ENCODE data around the gene STPG4.

Gene STPG4

GRCh38 chr2:47064106-47064505 is 91.0 kb downstream of the STPG4 start:
- DNase-seq, result peak in 11 of 42 donors; percentile 39 to 69 (median 57)
- intact Hi-C loops (cut with DNase I), result no loop called here

- intact Hi-C loops (cut with DNase I), result no loop called here
These were observed 91.6 kb downstream of the STPG4 start for GRCh38 chr2:47063538-47063930.

DNA sequence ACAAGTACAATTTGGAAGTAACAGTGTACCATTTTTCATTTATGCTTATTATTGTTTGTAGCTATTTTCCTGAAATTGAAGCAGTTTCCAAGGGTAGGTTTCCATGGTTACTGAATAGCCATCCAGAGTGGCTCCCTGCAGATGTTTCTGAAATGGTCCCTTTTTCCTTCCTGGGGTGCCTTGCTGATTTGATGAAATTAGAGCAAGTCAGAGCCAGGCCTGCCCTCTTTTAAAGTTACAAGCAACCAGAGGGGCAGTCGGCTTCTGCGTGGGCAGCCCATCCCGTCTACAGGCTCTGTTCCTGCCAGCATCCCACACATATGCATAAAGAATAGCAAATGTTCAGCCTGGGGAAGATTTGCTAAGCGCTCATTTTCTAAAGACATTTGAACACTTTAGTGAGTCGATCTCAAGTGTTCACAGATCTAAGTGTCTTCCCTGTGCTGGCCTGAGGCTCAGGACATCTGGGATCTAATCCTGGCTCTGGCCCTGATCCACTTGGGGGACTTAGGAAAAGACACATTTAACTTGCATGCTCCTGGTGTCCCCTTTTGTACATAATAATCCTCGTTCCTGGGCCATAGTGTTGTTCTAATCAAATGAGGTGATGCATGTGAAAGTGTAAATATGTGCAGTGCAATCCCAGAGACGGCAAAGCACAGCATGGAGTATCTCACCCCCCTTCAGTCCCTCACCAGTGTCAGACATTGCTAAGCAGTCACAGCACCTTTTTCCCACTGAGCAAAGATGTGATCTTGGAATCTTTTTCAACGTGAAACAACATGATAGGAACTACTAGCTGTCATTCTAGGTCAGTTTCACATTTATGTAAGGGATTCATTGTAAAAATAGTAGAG is 92.2 kb downstream of the STPG4 start:
- intact Hi-C loops (cut with DNase I), result no loop called here
- peak in 22 of 42 donors; percentile 49 to 86 (median 66) for DNase-seq

More at GRCh38 chr2:47063538-47063930, 91.6 kb downstream of the STPG4 start:
- DNase-seq, result no peak

DNA sequence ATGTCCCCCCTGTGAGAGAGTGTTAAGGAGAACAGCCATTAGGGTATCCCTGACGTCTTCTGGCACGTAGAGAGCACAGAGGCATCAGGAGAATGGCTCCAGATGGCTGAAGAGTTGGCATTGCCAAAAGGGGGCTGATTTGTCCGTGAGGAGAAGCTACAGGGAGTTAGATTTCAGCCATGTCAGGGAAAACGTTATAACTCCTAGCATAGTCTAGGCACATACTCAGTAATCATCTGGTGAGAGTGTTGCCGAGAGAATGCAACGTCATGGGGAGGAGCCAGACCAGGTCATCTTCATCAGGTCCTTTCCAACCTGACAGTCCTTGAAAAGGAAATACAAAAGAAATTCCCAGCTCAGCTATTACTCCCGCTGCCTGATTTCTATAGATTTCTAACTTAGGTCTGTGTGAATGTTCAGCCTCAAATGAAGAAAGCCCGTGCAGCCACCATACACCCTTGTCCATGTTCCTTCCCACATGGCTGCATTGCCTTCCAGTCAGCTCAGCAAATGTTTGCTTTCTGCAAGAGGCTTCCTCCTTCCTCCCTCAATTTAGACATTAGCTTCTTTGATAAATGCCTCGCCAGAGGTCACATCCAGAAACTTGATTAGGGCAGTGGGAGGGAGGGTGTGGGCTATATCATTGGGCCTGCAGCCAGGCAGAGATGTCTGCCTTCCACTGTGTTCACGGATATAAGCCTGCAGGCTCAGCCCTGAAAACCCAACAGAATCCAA is 93.0 kb downstream of the STPG4 start:
- DNase-seq, result no peak
- intact Hi-C loops (cut with DNase I), result no loop called here

- intact Hi-C loops (cut with DNase I), result no loop called here
- DNase-seq, result no peak
These were observed 94.4 kb downstream of the STPG4 start for GRCh38 chr2:47060652-47061170.

- peak in 7 of 42 donors; percentile 38 to 74 (median 49) for DNase-seq
- intact Hi-C loops (cut with DNase I), result no loop called here
These were observed 96.8 kb downstream of the STPG4 start for GRCh38 chr2:47058003-47058931.

- no peak for DNase-seq
- intact Hi-C loops (cut with DNase I), result no loop called here
These were observed 97.5 kb downstream of the STPG4 start for GRCh38 chr2:47057687-47058002.

DNA sequence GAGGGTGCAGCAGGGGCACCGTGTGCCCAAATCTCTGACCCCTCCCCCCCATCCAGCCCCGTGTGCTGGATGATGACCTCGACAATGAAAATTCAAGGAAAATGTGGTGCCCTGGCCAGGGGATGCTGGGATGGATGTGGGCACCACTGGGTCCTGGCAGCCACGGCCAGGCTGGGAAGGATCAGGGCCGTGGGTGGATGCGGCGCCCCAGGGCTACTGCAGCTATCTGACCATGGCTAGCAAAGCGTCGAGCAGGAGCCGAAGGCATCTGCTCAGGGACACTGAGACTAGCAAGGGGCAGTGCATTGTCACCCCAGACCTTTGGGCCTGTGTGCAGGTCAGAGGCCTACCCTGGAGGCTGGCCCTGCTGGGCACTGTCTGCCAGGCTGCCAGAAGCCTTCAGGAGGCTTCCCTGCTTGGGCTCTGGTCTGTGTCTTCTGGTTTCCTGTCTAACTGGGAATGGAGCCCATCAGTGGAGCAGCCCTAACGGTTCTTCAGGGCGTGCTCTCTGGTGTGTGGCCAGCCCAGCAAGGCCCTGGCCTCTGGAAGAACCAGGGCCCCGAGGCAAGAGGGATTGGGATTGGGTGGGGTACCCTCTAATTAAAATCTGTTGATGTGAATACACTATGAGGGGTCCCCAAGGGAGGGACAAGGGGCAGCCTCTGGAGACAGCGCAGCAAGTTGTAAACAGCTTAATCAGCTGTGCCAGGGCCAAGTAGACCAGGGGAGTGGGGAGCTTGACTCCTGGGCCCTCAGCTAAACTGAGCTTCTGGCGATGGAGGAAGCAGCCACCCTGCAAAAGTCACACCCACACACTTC is 98.0 kb downstream of the STPG4 start:
- peak in 3 of 42 donors; percentile 45 to 66 (median 64) for DNase-seq

DNA sequence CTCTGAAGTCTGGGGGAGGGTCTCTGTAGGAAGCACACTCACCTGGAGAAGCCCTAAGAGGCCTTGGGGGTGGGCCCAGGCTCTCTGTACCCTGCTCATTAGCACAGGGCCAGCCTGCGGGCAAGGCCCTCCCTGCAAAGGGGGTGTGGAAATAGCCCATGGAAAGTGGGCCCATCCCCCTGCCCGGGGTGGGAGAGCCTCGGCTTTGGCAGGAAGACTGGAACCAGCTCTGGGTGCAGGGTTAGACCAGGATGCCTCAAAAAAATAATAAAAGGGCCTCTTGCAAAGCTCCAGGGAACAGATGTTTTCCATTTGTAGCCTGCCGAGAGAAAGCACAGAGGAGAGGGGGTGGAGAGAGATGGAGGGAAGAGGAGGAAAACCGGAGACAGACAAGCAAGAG is 98.7 kb downstream of the STPG4 start:
- DNase-seq, result peak in 2 of 42 donors; percentile 42 to 64
- intact Hi-C loops (cut with DNase I), result no loop called here

More for the DNA sequence above, 98.0 kb downstream of the STPG4 start:
- intact Hi-C loops (cut with DNase I), result no loop called here

DNA sequence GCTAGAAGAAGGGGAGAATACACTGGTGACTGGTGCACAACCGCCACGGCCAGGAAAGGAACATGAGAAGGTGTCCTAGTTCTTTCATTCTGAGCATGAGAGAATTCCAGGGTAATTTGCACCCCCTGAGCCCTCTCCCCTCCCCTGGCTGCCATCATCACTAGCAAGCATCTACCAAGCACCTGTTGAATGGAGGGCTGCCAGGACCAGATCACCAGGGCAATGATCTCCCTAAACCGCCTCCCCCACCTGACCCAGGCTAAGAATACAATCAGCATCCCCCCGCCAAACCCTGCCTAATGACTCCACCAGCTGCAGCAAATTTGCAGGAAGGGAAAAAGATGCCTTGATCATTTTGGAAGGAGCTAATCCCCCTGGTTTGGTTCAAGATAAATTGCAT is 100.2 kb downstream of the STPG4 start:
- no peak for DNase-seq
- intact Hi-C loops (cut with DNase I), result no loop called here

DNA sequence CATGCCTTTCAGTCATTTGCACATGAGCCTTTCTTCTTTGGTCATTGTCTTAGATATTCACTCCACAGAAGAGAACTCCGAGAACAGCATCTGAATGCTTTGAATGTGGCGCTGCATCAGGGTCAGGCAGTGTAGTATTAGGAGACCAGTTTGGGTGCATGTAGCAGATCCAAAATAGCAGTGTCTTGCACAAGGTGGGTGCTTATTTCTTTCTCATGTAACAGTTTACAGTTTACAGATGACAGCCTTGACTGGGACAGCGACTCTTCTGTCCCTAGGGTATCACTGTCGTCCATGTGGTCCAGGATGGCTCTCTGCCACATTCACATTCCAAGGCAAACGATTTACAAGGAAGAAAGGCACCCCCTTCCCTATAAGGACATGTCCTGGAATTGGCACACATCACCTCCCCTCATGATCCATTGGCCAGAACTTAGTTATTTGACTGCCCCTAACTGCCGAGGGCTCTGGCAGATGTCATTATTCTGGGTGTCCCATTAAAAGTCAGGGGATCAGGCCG is 101.0 kb downstream of the STPG4 start:
- intact Hi-C loops (cut with DNase I), result no loop called here
- no peak for DNase-seq

- DNase-seq, result peak in 4 of 42 donors; percentile 60 to 77 (median 64)
- intact Hi-C loops (cut with DNase I), result no loop called here
These were observed 102.3 kb downstream of the STPG4 start for GRCh38 chr2:47052847-47053246.

DNA sequence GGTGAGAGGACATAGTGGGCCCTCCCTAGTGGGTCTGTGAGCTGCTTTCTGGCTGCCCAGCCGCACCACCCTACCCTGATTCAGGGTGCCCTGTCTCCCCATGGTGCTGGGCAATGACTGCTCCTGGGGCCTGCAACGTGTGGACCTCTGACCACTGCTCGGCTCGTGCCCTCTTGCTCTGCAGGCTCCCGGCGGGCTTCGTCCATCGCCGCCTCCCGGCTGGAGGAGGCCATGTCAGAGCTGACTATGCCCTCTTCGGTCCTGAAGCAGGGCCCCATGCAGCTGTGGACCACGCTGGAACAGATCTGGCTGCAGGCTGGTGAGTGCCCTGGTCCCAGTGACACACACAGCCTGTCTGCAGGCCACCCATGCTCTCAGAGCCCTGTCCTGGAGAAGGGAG is 103.5 kb downstream of the STPG4 start:
- intact Hi-C loops (cut with DNase I), result no loop called here
- DNase-seq, result no peak

DNA sequence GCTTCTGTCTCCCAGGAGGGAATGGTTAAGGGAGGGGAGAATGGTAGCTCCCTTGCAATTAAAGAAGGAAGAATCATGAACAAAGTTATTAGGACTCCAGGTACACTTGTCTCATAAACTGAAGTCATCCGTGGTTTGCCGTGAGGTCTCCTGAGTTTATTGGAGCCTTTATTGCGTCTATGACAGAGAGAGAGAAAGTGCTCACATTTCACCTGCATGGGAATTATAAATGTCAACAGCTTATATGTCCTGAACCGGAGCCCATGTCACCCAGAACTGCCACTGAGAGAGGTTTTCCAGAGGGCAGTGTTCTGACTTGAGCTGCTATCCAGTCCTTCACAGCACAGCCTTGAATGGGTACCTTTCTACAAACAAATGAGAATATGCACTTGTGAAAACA is 104.3 kb downstream of the STPG4 start:
- DNase-seq, result no peak
- intact Hi-C loops (cut with DNase I), result no loop called here

GRCh38 chr2:47050021-47050760 is 104.9 kb downstream of the STPG4 start:
- DNase-seq, result no peak
- intact Hi-C loops (cut with DNase I), result no loop called here

GRCh38 chr2:47049502-47049901 is 105.6 kb downstream of the STPG4 start:
- intact Hi-C loops (cut with DNase I), result loop anchor here (5.0 kb wide), 1 partner anchor 223 kb away; no protein-coding TSS in a partner anchor
- DNase-seq, result no peak

- DNase-seq, result no peak
- intact Hi-C loops (cut with DNase I), result loop anchor here (5.0 kb wide), 1 partner anchor 223 kb away; no protein-coding TSS in a partner anchor
These were observed 106.2 kb downstream of the STPG4 start for GRCh38 chr2:47048801-47049480.

All from head of caudate nucleus (tissue), 42 donors.